Erythroblast (primary cell): ENCODE results near the gene MAGEB1.

Source experiments
- DNase-seq, 2 experiments: peaks; one replicate each; lab custom pipeline; 2025; lab: John Stamatoyannopoulos, UW
- GATA1 ChIP-seq: IDR thresholded peaks from 2 replicates; pipeline ENCODE4 v1.6.1; 2011; ENCODE audit warnings: low read depth, mild to moderate bottlenecking, control low read depth, low read length, moderate library complexity
- POLR2A ChIP-seq: IDR thresholded peaks from 2 replicates; pipeline ENCODE4 v1.6.1; 2011; ENCODE audit warnings: mild to moderate bottlenecking, low read length

The MAGEB1 gene

GRCh38 chrX:30246769-30247489, at the start of gene MAGEB1:
TSS of gene MAGEB1 (plus strand) at chrX:30247146. CDS start at chrX:30250494, 3,348 bp downstream.
- no peak for TF ChIP-seq POLR2A
- TF ChIP-seq GATA1 = no peak
- DNase-seq = no peak

GRCh38 chrX:30212172-30212571, 34.8 kb upstream of the MAGEB1 start:
- no peak for DNase-seq
- no peak for TF ChIP-seq POLR2A
- TF ChIP-seq GATA1 = no peak

- DNase-seq = no peak
- no peak for TF ChIP-seq POLR2A
- TF ChIP-seq GATA1 = no peak
Observed at GRCh38 chrX:30215357-30215843, 31.5 kb upstream of the MAGEB1 start, which contains the start of gene MAGEB2. TSS of gene MAGEB2 (plus strand) at chrX:30215563. CDS start at chrX:30218581, 3,018 bp downstream.

- TF ChIP-seq GATA1 (no peak), POLR2A (no peak)
- peak; percentile 7 to 45 for DNase-seq
Observed at GRCh38 chrX:30217465-30217864, 29.5 kb upstream of the MAGEB1 start.

GRCh38 chrX:30219372-30219771, 27.6 kb upstream of the MAGEB1 start:
- no peak for TF ChIP-seq POLR2A
- TF ChIP-seq GATA1 = no peak
- no peak for DNase-seq

GRCh38 chrX:30220661-30221060, 26.3 kb upstream of the MAGEB1 start:
- DNase-seq = peak; percentile 1 to 8
- no peak for TF ChIP-seq POLR2A
- no peak for TF ChIP-seq GATA1

- TF ChIP-seq POLR2A (no peak), GATA1 (no peak)
Observed at GRCh38 chrX:30224536-30224935, 22.4 kb upstream of the MAGEB1 start.

GRCh38 chrX:30228526-30228925, 18.4 kb upstream of the MAGEB1 start:
- no peak for DNase-seq
- no peak for TF ChIP-seq POLR2A
- TF ChIP-seq GATA1 = no peak

More at GRCh38 chrX:30224536-30224935, 22.4 kb upstream of the MAGEB1 start:
- DNase-seq = no peak

GRCh38 chrX:30230395-30230794, 16.6 kb upstream of the MAGEB1 start, which contains the start of gene MAGEB3:
TSS of gene MAGEB3 (plus strand) at chrX:30230657. CDS start at chrX:30235925, 5,268 bp downstream.
- TF ChIP-seq GATA1 = no peak
- no peak for TF ChIP-seq POLR2A
- DNase-seq = no peak

- TF ChIP-seq GATA1 = no peak
- TF ChIP-seq POLR2A = no peak
- DNase-seq = no peak
Observed at GRCh38 chrX:30241724-30242415, 5.1 kb upstream of the MAGEB1 start, which contains the start of gene MAGEB4. TSS of gene MAGEB4 (plus strand) at chrX:30242000. CDS start at chrX:30242136, 136 bp downstream.

GRCh38 chrX:30248854-30249253, 1.9 kb downstream of the MAGEB1 start:
- no peak for DNase-seq
- TF ChIP-seq POLR2A = no peak
- TF ChIP-seq GATA1 = no peak

GRCh38 chrX:30253257-30253656, 6.3 kb downstream of the MAGEB1 start:
- no peak for DNase-seq
- TF ChIP-seq GATA1 = no peak
- TF ChIP-seq POLR2A = no peak

- no peak for TF ChIP-seq GATA1
- no peak for TF ChIP-seq POLR2A
- DNase-seq = no peak
Observed at GRCh38 chrX:30259927-30260326, 13.0 kb downstream of the MAGEB1 start.

GRCh38 chrX:30261012-30261411, 14.1 kb downstream of the MAGEB1 start:
- DNase-seq = no peak
- TF ChIP-seq POLR2A = no peak
- no peak for TF ChIP-seq GATA1
